Thoracic aorta (tissue), 2 donors: Measurements from ENCODE around the gene ALDH1A3. TPM values are rescaled to one million over a fixed set of nuclear protein-coding genes. Genes with fewer than 3 reads are reported as not detected.

ENCODE experiments used
- ATAC-seq: fragments of 150-250 bp; one replicate; pipeline ENCODE4 v1.8.0; 2017; ENCODE audit warnings: low read depth; ENCODE audit not compliant: insufficient number of reproducible peaks, low FRiP score
- DNase-seq: peaks from one replicate; pipeline ENCODE4 v3.0.0-alpha.2; 2020; ENCODE audit warnings: low spot score
- H3K27ac ChIP-seq, 2 donors: fragments of 200-600 bp; sonication (generic); 1 replicate in 1 of 2; 2 replicates in 1 of 2; pipeline ENCODE4 v1.5.1; 2016; ENCODE audit warnings: mild to moderate bottlenecking in 2 of 2, moderate library complexity in 2 of 2
- H3K27me3 ChIP-seq: fragments of 200-600 bp; sonication (generic); replicated peaks from 2 replicates; pipeline ENCODE4 v1.6.0; 2016; ENCODE audit warnings: mild to moderate bottlenecking; ENCODE audit not compliant: insufficient read depth
- H3K36me3 ChIP-seq: fragments of 200-600 bp; sonication (generic); one replicate; pipeline ENCODE4 v1.5.1; 2016
- H3K4me1 ChIP-seq, 2 donors: fragments of 200-600 bp; sonication (generic); 1 replicate in 1 of 2; 2 replicates in 1 of 2; pipeline versions ENCODE4 v1.5.1 to v1.6.0; 2016; ENCODE audit warnings: low read depth in 2 of 2, mild to moderate bottlenecking in 1 of 2; ENCODE audit not compliant: control insufficient read depth in 1 of 2
- H3K4me3 ChIP-seq: fragments of 200-600 bp; sonication (generic); 2 replicates; pipeline ENCODE4 v1.5.1; 2016; ENCODE audit warnings: mild to moderate bottlenecking
- H3K9me3 ChIP-seq: fragments of 200-600 bp; sonication (generic); 2 replicates; pipeline ENCODE4 v1.5.1; 2016
- total RNA-seq, 2 donors: library from RNA; depleted of rRNA; stranded (reverse); fragments of >200 nt; gene quantifications; one replicate each; pipeline versions ENCODE4 v1.1.0 to v1.2.3, GENCODE V29; 2016
- TF ChIP-seq, protein P1 (sequence below): fragments of 200-600 bp; sonication (generic); IDR thresholded peaks from one replicate; pipeline ENCODE4 v1.5.1; 2019; ENCODE audit warnings: antibody characterized with exemption

ALDH1A3 gene
- 10 to 100 TPM in 1 of 2 donors, 1 to 10 TPM in 1; 3.2 to 21.8 TPM for total RNA-seq

DNA sequence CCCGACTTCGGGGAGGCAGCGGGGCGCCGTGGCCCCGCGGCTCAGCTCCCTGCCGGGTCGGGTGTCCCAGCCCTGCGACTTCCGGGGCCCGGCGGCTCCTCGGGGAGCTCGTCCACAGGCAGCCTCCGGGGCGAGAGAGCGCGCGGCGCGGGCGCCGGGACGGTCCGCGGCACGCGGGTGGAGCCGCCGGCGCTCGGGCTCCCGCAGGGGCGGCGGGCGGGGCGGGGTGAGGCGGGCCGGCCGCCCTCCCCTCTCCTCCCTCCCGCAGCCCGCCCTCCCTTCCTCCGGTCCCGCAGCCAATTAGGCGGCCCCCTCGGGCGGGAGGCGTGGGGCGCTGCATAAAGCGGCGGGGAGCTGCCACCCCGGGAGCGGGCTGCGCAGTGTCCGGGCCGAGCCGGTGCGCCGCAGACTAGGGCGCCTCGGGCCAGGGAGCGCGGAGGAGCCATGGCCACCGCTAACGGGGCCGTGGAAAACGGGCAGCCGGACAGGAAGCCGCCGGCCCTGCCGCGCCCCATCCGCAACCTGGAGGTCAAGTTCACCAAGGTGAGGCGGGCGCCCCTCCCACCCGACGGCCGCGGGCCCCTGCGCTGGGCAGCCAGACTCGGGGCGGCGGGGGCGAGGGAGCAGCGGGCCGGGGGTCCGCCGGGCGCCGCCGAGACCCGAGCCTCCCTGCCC lies at the start of gene ALDH1A3:
Gene ALDH1A3 (plus strand): TSS at position 368 of the 675 bp plus-strand sequence. CDS start 77 bp downstream, at position 445.
- DNase-seq: no peak
- Histone ChIP-seq H3K27ac (no peak within 1 kb of the TSS), H3K4me1 (peaks cover 3 to 13% of the 10 kb centered on the region in 2 donors), H3K4me3 (peak within 1 kb of the TSS; percentile 66), H3K27me3 (no peaks in the 10 kb centered on the region), H3K9me3 (no peaks in the 10 kb centered on the region), H3K36me3 (no peaks in the 10 kb centered on the region)
- TF ChIP-seq, protein P1, sequence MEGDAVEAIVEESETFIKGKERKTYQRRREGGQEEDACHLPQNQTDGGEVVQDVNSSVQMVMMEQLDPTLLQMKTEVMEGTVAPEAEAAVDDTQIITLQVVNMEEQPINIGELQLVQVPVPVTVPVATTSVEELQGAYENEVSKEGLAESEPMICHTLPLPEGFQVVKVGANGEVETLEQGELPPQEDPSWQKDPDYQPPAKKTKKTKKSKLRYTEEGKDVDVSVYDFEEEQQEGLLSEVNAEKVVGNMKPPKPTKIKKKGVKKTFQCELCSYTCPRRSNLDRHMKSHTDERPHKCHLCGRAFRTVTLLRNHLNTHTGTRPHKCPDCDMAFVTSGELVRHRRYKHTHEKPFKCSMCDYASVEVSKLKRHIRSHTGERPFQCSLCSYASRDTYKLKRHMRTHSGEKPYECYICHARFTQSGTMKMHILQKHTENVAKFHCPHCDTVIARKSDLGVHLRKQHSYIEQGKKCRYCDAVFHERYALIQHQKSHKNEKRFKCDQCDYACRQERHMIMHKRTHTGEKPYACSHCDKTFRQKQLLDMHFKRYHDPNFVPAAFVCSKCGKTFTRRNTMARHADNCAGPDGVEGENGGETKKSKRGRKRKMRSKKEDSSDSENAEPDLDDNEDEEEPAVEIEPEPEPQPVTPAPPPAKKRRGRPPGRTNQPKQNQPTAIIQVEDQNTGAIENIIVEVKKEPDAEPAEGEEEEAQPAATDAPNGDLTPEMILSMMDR: no peak
- no peak for ATAC-seq

DNA sequence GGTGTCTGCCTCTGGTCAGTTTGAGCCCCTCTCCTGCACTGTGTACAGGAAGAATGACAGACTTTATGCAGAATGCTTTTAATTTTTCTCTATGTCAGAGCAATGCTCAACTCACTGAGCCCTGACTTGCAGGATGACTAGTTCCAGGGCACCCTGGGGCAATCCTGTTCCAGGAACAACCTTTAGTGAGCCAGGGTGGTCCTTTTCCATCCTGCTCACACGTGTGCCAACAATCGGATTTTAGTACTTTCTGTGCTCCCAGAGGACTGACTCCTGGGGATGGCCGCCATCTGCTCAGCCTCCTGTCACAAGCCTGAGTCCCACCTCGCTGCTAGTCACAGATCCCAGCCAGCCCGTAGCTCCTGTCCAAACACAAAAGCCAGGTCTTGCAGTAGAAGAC lies 48.2 kb upstream of the ALDH1A3 start:
- no peak overlapping the region for H3K4me3 ChIP-seq
- DNase-seq (no peak), ATAC-seq (no peak)
- TF ChIP-seq, protein P1: no peak
- H3K36me3 ChIP-seq: no peaks in the 10 kb centered on the region
- H3K4me1 ChIP-seq: no peaks in the 10 kb centered on the region
- no peaks in the 10 kb centered on the region for H3K27me3 ChIP-seq
- no peaks in the 10 kb centered on the region for H3K9me3 ChIP-seq
- H3K27ac ChIP-seq: no peak overlapping the region

DNA sequence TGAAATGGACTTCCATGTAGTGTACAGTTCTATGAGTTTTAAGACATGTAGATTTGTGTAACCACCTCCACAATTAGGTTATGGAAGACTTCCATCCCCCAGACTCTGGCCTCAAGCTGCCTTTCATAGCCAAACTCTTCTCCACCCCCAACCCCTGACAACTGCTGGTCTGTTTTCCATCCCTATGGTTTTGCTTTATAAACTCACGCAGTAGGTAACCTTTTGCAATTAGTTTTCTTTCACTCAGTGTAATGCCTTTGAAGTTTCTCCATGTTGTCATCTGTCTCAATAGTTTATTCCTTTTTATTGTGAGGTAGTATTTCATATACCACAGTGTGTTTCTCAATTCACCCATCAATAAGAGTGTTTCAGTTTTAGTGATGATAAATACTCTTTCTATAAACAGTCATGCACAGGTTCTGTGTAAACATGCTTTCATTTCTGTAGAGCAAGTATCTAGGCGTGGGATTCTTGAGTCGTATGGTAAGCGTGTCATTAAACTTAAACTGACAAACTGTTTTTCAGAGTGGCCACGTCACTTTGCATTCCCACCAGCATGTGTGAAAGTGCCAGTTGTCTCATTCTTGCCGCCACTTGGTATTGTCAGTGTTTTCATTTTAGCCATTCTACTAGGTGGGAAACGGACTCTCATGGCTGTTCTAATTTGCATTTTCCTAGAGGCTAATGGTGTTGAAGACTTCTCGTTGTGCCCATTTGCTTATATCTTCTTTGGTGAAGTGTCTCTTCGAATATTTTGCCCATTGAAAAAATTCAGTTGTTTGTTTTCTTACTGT lies 47.3 kb upstream of the ALDH1A3 start:
- H3K4me3 ChIP-seq: no peak overlapping the region
- ATAC-seq: no peak
- no peaks in the 10 kb centered on the region for H3K4me1 ChIP-seq
- no peak overlapping the region for H3K27ac ChIP-seq
- H3K9me3 ChIP-seq: no peaks in the 10 kb centered on the region
- DNase-seq: no peak
- no peaks in the 10 kb centered on the region for H3K27me3 ChIP-seq
- TF ChIP-seq, protein P1: no peak
- H3K36me3 ChIP-seq: no peaks in the 10 kb centered on the region

DNA sequence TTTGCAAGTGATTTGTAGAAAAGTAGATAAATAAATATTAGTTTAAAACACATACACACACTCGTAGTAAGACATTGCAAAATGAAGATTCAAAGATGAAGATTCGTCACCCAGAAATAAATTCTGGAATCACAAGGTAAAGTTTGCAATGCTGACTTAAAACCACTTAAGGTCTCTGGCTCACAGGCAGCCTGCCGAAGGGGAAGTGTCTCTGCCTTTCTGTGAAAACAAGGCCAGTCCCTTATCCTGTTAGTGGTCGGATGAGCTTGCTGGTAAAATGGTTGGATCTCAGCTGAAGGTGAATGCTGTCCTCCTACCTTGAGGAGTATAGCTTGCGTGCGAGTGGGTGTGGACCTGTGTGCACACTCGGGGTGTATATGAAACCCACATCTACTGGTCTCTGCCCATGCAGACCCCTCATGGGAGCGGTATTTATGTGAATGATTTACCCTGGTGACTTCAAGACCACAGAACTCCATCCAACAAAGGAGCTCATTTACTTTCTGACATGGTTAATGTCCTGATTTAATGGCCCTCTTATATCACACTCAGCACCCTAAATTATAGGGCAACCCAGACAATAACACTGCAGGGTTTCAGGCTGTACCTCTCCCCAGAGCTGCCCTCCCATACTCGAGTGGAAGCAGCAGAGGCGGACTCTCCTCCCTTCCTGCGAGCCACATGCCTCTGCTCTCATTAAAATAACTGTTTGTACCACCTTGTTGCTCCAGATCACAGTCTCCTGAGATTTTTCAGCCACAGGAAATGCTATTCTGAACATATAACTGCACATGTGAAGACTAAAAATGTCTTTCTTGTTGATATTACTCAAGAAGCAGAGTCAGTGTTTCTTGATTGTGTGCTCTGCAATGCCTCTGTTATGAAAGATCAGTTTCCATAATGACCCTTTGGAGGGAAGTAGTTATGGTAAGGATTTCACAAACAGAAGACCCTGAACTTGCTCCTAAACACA lies 45.9 kb upstream of the ALDH1A3 start:
- H3K27ac ChIP-seq: no peak overlapping the region
- H3K4me3 ChIP-seq: no peak overlapping the region
- no peaks in the 10 kb centered on the region for H3K4me1 ChIP-seq
- H3K9me3 ChIP-seq: no peaks in the 10 kb centered on the region
- TF ChIP-seq, protein P1: no peak
- DNase-seq (no peak), ATAC-seq (no peak)
- H3K36me3 ChIP-seq: no peaks in the 10 kb centered on the region
- no peaks in the 10 kb centered on the region for H3K27me3 ChIP-seq
